SIG-M5 (cell line): Measurements from ENCODE around the gene PPP2R2C.

Source experiments
- DNase-seq: peaks from one replicate; lab custom pipeline; 2025; lab: John Stamatoyannopoulos, UW

PPP2R2C gene

GRCh38 chr4:6342530-6343293, 129.7 kb downstream of the PPP2R2C start:
- no peak for DNase-seq

- DNase-seq = no peak
Observed at GRCh38 chr4:6341696-6342095, 130.7 kb downstream of the PPP2R2C start.

GRCh38 chr4:6340446-6341015, 131.9 kb downstream of the PPP2R2C start:
- DNase-seq = no peak

- no peak for DNase-seq
Observed at GRCh38 chr4:6339818-6340445, 132.5 kb downstream of the PPP2R2C start.

GRCh38 chr4:6338951-6339817, 133.2 kb downstream of the PPP2R2C start:
- DNase-seq = no peak

- no peak for DNase-seq
Observed at GRCh38 chr4:6338175-6338950, 134.1 kb downstream of the PPP2R2C start.

- DNase-seq = no peak
Observed at GRCh38 chr4:6337331-6337935, 135.0 kb downstream of the PPP2R2C start.

GRCh38 chr4:6336166-6336565, 136.2 kb downstream of the PPP2R2C start:
- DNase-seq = no peak

GRCh38 chr4:6335040-6335590, 137.3 kb downstream of the PPP2R2C start:
- DNase-seq = no peak

GRCh38 chr4:6334203-6334887, 138.1 kb downstream of the PPP2R2C start:
- no peak for DNase-seq

- DNase-seq = no peak
Observed at GRCh38 chr4:6333301-6334202, 138.9 kb downstream of the PPP2R2C start.

- no peak for DNase-seq
Observed at GRCh38 chr4:6332669-6333050, 139.8 kb downstream of the PPP2R2C start.

- no peak for DNase-seq
Observed at GRCh38 chr4:6332042-6332668, 140.3 kb downstream of the PPP2R2C start.

- DNase-seq = no peak
Observed at GRCh38 chr4:6331468-6331867, 140.9 kb downstream of the PPP2R2C start.

GRCh38 chr4:6331018-6331417, 141.4 kb downstream of the PPP2R2C start:
- no peak for DNase-seq

GRCh38 chr4:6330384-6330767, 142.0 kb downstream of the PPP2R2C start:
- no peak for DNase-seq

GRCh38 chr4:6329478-6330383, 142.7 kb downstream of the PPP2R2C start:
- no peak for DNase-seq

GRCh38 chr4:6328526-6328925, 143.9 kb downstream of the PPP2R2C start:
- no peak for DNase-seq
